Spleen (tissue), 11 donors: ENCODE measurements around the gene CENPO. TPM values are rescaled to one million over a fixed set of nuclear protein-coding genes. Genes with fewer than 3 reads are reported as not detected.

Experiments used
- DNase-seq: peaks from one replicate; pipeline ENCODE4 v3.0.0-alpha.2; 2020
- H3K27ac ChIP-seq, 8 donors: fragments of 200-600 bp; sonication (generic) in 7 of 8; 1 replicate in 4 of 8; 2 replicates in 4 of 8; pipeline versions ENCODE4 v1.5.0 to v1.8.0; 2016 to 2021; ENCODE audit warnings: inconsistent platforms in 4 of 8, mild to moderate bottlenecking in 4 of 8, moderate library complexity in 1 of 8
- H3K27me3 ChIP-seq, 7 donors: fragments of 200-600 bp; sonication (generic) in 6 of 7; replicated peaks in 1 of 7; 1 replicate in 4 of 7; 2 replicates in 3 of 7; pipeline versions ENCODE4 v1.5.0 to v1.8.0; 2016 to 2021; ENCODE audit warnings: inconsistent platforms in 3 of 7, mild to moderate bottlenecking in 1 of 7
- H3K36me3 ChIP-seq, 6 donors: fragments of 200-600 bp; sonication (generic) in 5 of 6; 1 replicate in 4 of 6; 2 replicates in 2 of 6; pipeline versions ENCODE4 v1.5.0 to v1.8.0; 2016 to 2021; ENCODE audit warnings: inconsistent platforms in 2 of 6
- H3K4me1 ChIP-seq, 6 donors: fragments of 200-600 bp; sonication (generic) in 5 of 6; 1 replicate in 3 of 6; 2 replicates in 3 of 6; pipeline versions ENCODE4 v1.5.0 to v1.8.0; 2016 to 2021; ENCODE audit warnings: inconsistent platforms in 3 of 6
- H3K4me3 ChIP-seq, 8 donors: fragments of 200-600 bp; sonication (generic) in 7 of 8; 1 replicate in 4 of 8; 2 replicates in 4 of 8; pipeline versions ENCODE4 v1.5.0 to v1.8.0; 2016 to 2021; ENCODE audit warnings: inconsistent platforms in 4 of 8, mild to moderate bottlenecking in 4 of 8, moderate library complexity in 2 of 8
- H3K9me3 ChIP-seq, 8 donors: fragments of 200-600 bp; sonication (generic) in 7 of 8; 1 replicate in 4 of 8; 2 replicates in 4 of 8; pipeline versions ENCODE4 v1.5.0 to v1.8.0; 2016 to 2021; ENCODE audit warnings: inconsistent platforms in 4 of 8
- POLR2A ChIP-seq, 3 donors: fragments of 450-650 bp; IDR thresholded peaks; one replicate each; pipeline ENCODE4 v1.5.1; 2017; ENCODE audit warnings: antibody characterized with exemption in 3 of 3, mild to moderate bottlenecking in 1 of 3
- POLR2AphosphoS5 ChIP-seq, 3 donors: sonication (generic); formaldehyde crosslinking; IDR thresholded peaks; one replicate each; pipeline ENCODE4 v1.5.1; 2017; ENCODE audit warnings: antibody characterized with exemption in 3 of 3
- WGBS, 5 donors: extraction: QIAGEN DNeasy Blood & Tissue Kit in 3 of 5; methylation state at CpG; one replicate each; pipeline versions ENCODE4 v1.1.5 to v1.1.7; 2013 to 2018; 5-methylcytosine and 5-hydroxymethylcytosine counted together
- intact Hi-C: fragments of 100-400 bp; cut with DNase I; formaldehyde crosslinking; loops from one replicate; pipeline ENCODE4 v1.15.0; 2023; ENCODE audit warnings: low total_unique reads
- polyA plus RNA-seq, 3 donors: library from polyadenylated mRNA; stranded (reverse); fragments of 200-250 nt; gene quantifications; one replicate each; pipeline ENCODE4 v1.2.1, GENCODE V29; 2013
- total RNA-seq, 7 donors: library from RNA; depleted of rRNA in 3 of 7; stranded (reverse); fragments of >200 nt in 3 of 7; fragmentation: NEBNext Ultra II Directional in 4 of 7; extraction: Animal tissue kit (Norgen Biotek cat#: 25700) in 4 of 7; gene quantifications; one replicate each; pipeline versions ENCODE4 v1.1.0 to v1.2.1, GENCODE V29; 2016 to 2021
- TF ChIP-seq, protein P1 (sequence below), 11 experiments: fragments of 200-600 bp in 7 of 11; fragments of 450-650 bp in 4 of 11; sonication (generic) in 4 of 11; IDR thresholded peaks in 8 of 11; conservative IDR thresholded peaks in 3 of 11; 1 replicate in 7 of 11; 2 replicates in 4 of 11; pipeline versions ENCODE4 v1.4.0 to v1.8.0; 2016 to 2021; ENCODE audit warnings: antibody characterized with exemption in 11 of 11, inconsistent platforms in 4 of 11, mild to moderate bottlenecking in 1 of 11
- donor health status: healthy with polysubstance abuse.
- donor health status: DM: no; HTN: no; CAD: no; lungs with moderate emphysema.
- donor health status: DM: no; HTN: no; CAD: no.
- donor health status: Bipolar disorder and iron deficiency.
- donor health status: healthy.
- donor health status: DM: no; HTN: no; CAD: no.
- donor health status: DM: yes; HTN: yes; CAD: no.

CENPO gene
- total and polyA plus RNA-seq, 10 donors = 1.7 to 10.4 (median 8.2) TPM

DNA sequence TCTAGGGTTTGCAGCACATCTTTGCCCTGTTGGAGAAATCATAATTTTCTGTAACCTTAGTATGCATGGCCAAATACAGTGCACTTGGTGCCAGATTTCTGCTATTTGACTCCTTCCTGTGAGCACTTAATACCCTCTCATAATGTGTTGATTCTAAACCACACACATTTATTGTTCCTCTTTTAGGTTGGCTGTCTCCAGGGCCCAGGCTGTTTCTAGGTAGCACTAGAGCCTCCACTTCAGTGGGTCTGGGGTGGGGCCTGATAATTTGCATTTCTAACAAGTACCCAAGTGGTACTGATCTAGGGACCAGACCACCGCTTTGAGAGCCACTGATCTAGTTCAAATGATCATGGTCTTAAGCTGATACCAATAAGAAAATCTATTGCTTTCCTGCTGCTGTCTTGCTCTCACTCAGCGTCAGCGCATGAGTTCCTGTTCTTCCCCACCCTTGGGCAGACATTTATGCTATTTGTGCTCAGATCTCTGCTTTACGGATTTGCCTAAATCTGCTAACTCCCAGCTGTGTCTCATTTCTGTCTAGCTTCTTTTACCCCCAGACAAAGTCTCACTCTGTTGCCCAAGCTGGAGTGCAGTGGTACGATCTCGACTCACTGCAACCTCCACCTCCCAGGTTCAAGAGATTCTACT, 7.4 kb upstream of the CENPO start:
- intact Hi-C loops = no loop called here
- TF ChIP-seq, protein P1, sequence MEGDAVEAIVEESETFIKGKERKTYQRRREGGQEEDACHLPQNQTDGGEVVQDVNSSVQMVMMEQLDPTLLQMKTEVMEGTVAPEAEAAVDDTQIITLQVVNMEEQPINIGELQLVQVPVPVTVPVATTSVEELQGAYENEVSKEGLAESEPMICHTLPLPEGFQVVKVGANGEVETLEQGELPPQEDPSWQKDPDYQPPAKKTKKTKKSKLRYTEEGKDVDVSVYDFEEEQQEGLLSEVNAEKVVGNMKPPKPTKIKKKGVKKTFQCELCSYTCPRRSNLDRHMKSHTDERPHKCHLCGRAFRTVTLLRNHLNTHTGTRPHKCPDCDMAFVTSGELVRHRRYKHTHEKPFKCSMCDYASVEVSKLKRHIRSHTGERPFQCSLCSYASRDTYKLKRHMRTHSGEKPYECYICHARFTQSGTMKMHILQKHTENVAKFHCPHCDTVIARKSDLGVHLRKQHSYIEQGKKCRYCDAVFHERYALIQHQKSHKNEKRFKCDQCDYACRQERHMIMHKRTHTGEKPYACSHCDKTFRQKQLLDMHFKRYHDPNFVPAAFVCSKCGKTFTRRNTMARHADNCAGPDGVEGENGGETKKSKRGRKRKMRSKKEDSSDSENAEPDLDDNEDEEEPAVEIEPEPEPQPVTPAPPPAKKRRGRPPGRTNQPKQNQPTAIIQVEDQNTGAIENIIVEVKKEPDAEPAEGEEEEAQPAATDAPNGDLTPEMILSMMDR (IDR thresholded peaks at IDR 0.05 in 8 of 11, conservative IDR thresholded peaks at IDR 0.05 in 3 of 11) = no peak
- TF ChIP-seq POLR2A (IDR thresholded peaks at IDR 0.05) (no peak), POLR2AphosphoS5 (IDR thresholded peaks at IDR 0.05) (no peak)
- Histone ChIP-seq H3K36me3 (peaks cover 0 to 18% (median 5%) of the 10 kb centered on the region in 6 donors), H3K4me3 (peak overlapping the region in 1 of 8 donors; percentile 29), H3K4me1 (peaks cover 0 to 38% (median 14%) of the 10 kb centered on the region in 6 donors), H3K9me3 (no peaks in the 10 kb centered on the region), H3K27ac (peak overlapping the region in 5 of 8 donors; percentile 52 to 71 (median 64)), H3K27me3 (peaks cover 0 to 14% (median 0%) of the 10 kb centered on the region in 7 donors)
- WGBS, 5 donors = 49 to 58% (median 53%) methylated on average over 6 of the region's 6 CpGs
- DNase-seq = no peak

DNA sequence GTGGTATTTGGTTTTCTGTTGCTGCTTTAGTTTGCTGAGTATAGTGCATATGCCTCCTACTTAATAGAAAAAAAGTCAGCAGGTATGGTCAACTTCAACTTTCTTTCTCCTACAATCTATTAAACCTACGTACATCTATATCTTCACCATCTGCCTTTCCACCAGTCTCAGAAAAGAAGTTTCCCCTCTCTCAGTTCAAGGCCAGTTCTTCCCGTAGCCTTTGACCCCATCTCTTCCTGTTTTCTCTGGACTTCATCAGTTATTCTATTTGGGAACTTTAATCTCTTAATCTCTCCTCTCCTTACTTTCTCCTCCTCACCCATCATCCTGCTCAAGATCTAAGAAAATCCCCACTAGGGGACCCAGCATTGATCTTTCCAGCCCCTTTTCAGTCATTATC, 5.7 kb upstream of the CENPO start:
- no peak overlapping the region for H3K27ac ChIP-seq
- no peaks in the 10 kb centered on the region for H3K9me3 ChIP-seq
- intact Hi-C loops = no loop called here
- peaks cover 0 to 13% (median 0%) of the 10 kb centered on the region in 7 donors for H3K27me3 ChIP-seq
- WGBS, 5 donors = 61 to 73% (median 66%) methylated on average over 2 of the region's 2 CpGs
- H3K4me1 ChIP-seq = peaks cover 0 to 55% (median 25%) of the 10 kb centered on the region in 6 donors
- no peak for DNase-seq
- H3K36me3 ChIP-seq = peaks cover 0 to 18% (median 5%) of the 10 kb centered on the region in 6 donors
- no peak overlapping the region for H3K4me3 ChIP-seq
- TF ChIP-seq POLR2AphosphoS5 (IDR thresholded peaks at IDR 0.05) = no peak
- TF ChIP-seq, protein P1 (IDR thresholded peaks at IDR 0.05 in 8 of 11, conservative IDR thresholded peaks at IDR 0.05 in 3 of 11) = no peak
- TF ChIP-seq POLR2A (IDR thresholded peaks at IDR 0.05) = no peak

DNA sequence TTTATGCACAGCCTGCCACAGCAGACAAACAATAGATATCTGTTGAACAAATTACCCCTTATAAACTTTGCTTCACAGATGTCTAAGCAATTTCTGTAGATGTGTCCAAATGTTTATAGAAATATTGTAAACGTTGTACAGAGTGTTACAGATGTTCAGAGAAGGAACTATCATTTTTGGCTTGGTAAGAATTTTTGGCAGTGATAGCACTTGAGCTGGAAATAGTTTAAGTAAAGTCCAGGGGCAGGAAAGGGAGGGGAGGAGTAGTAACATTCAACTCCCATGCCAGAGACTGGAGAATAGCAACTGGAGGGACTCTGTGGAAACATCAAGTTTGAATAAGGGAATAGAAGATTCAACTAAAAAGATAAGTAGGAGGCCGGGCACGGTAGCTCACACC, 4.4 kb upstream of the CENPO start:
- no peaks in the 10 kb centered on the region for H3K9me3 ChIP-seq
- intact Hi-C loops = no loop called here
- TF ChIP-seq POLR2A (IDR thresholded peaks at IDR 0.05) (no peak), POLR2AphosphoS5 (IDR thresholded peaks at IDR 0.05) (no peak)
- TF ChIP-seq, protein P1 (IDR thresholded peaks at IDR 0.05 in 8 of 11, conservative IDR thresholded peaks at IDR 0.05 in 3 of 11) = no peak
- H3K27ac ChIP-seq = no peak overlapping the region
- peaks cover under 1 to 63% (median 31%) of the 10 kb centered on the region in 6 donors for H3K4me1 ChIP-seq
- no peak overlapping the region for H3K4me3 ChIP-seq
- WGBS, 5 donors = 73 to 93% (median 78%) methylated on average over 3 of the region's 3 CpGs
- no peak for DNase-seq
- peaks cover 0 to under 1% (median 0%) of the 10 kb centered on the region in 7 donors for H3K27me3 ChIP-seq
- H3K36me3 ChIP-seq = peaks cover 0 to 18% (median 5%) of the 10 kb centered on the region in 6 donors

DNA sequence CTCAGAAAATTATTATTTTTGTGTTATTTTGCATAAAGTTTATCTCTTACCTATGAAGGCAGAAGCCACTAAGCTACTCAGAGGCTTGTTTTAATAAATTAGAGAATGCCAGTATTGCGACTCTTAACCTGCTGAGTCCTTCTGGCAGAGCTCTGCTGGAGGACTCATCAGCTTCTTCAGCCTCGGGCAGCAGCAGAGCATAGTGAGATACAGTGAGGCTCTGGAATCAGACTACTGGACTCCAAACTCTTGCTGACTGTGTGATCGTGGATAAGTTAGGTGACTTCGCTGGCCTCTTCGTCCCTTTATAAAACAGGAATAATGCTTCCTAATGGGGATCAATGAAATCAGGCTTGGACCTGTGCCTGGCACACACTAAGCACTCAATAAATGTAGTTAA, 1.8 kb upstream of the CENPO start:
- Histone ChIP-seq H3K27me3 (no peaks in the 10 kb centered on the region), H3K36me3 (peaks cover 0 to 27% (median 5%) of the 10 kb centered on the region in 6 donors), H3K4me3 (no peak overlapping the region), H3K9me3 (no peaks in the 10 kb centered on the region), H3K27ac (peak overlapping the region in 1 of 8 donors; percentile 98), H3K4me1 (peaks cover 4 to 64% (median 25%) of the 10 kb centered on the region in 6 donors)
- DNase-seq = no peak
- no peak for TF ChIP-seq POLR2AphosphoS5 (IDR thresholded peaks at IDR 0.05)
- TF ChIP-seq POLR2A (IDR thresholded peaks at IDR 0.05) = no peak
- TF ChIP-seq, protein P1 (IDR thresholded peaks at IDR 0.05 in 8 of 11, conservative IDR thresholded peaks at IDR 0.05 in 3 of 11) = no peak
- intact Hi-C loops = no loop called here
- 94 to 98% (median 95%) methylated on average over 5 of the region's 5 CpGs for WGBS, 5 donors
